Measurements from ENCODE around the gene CABS1.

DNA sequence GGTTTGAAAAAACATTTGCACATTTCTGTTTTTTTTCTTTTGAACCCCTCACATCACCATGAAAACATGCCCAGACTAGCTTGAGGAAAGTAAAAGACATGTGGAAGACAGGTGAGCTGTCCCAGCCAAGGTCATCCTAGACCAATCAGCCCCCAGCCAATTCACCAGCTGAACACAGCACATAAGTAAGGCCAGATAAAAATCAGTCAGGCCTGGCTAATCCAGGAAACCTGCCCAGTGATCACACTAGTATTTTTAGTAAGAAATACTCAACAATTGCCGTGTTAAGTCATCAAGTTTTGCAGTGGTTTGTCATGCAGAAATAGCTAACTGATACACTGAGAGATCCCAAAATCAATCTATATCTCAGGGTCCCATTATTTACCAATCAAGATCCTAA lies 21.4 kb downstream of the CABS1 start:
- TF ChIP-seq MXI1 (IDR thresholded peaks at IDR 0.05; ENCODE audit: low read depth, low read length) (no peak), ZBTB33 (IDR thresholded peaks at IDR 0.05; ENCODE audit: borderline replicate concordance, low read depth) (no peak), REST (IDR thresholded peaks at IDR 0.05; ENCODE audit: low read depth, low read length) (no peak)
